Prostate gland (tissue), 2 donors: ENCODE measurements around the gene MMD2. TPM values are rescaled to one million over a fixed set of nuclear protein-coding genes. Genes with fewer than 3 reads are reported as not detected.
"Not testable (repeated sequence)": the region's sequence is repeated elsewhere in the genome, so short reads cannot be mapped to it uniquely, and the experiment has no call there.

Source experiments
- DNase-seq: peaks from one replicate; pipeline ENCODE4 v3.0.0-alpha.2; 2019; ENCODE audit warnings: low spot score
- H3K27ac ChIP-seq, 2 donors: fragments of 200-600 bp; sonication (generic); 2 replicates each; pipeline ENCODE4 v1.5.1; 2017 to 2019
- H3K27me3 ChIP-seq: fragments of 200-600 bp; sonication (generic); replicated peaks from 2 replicates; pipeline ENCODE4 v1.5.1; 2019; ENCODE audit not compliant: insufficient read depth
- H3K36me3 ChIP-seq, 2 donors: fragments of 200-600 bp; sonication (generic); 1 replicate in 1 of 2; 2 replicates in 1 of 2; pipeline versions ENCODE4 v1.5.1 to v1.8.1; 2017 to 2019
- H3K4me1 ChIP-seq: fragments of 200-600 bp; sonication (generic); replicated peaks from 2 replicates; pipeline ENCODE4 v1.5.1; 2019
- H3K4me3 ChIP-seq, 2 donors: fragments of 200-600 bp; sonication (generic); 2 replicates each; pipeline ENCODE4 v1.5.1; 2017 to 2019
- H3K9me3 ChIP-seq: fragments of 200-600 bp; sonication (generic); 2 replicates; pipeline ENCODE4 v1.5.1; 2017
- CTCF ChIP-seq, 4 experiments: fragments of 200-600 bp in 2 of 4; fragments of 450-650 bp in 2 of 4; sonication (generic) in 2 of 4; IDR thresholded peaks; 1 replicate in 3 of 4; 2 replicates in 1 of 4; pipeline ENCODE4 v1.5.1; 2016 to 2019; ENCODE audit warnings: antibody characterized with exemption in 4 of 4, mild to moderate bottlenecking in 2 of 4, moderate library complexity in 2 of 4
- POLR2A ChIP-seq: fragments of 450-650 bp; IDR thresholded peaks from one replicate; pipeline ENCODE4 v1.6.1; 2016; ENCODE audit warnings: antibody characterized with exemption, mild to moderate bottlenecking
- POLR2AphosphoS5 ChIP-seq: sonication (generic); formaldehyde crosslinking; IDR thresholded peaks from one replicate; pipeline ENCODE4 v1.6.1; 2017; ENCODE audit warnings: antibody characterized with exemption
- WGBS: methylation state at CpG from one replicate; pipeline ENCODE4 v1.1.5; 2018; 5-methylcytosine and 5-hydroxymethylcytosine counted together
- intact Hi-C: fragments of 100-400 bp; cut with DNase I; formaldehyde crosslinking; loops from one replicate; pipeline ENCODE4 v1.14.2; 2022
- total RNA-seq, 2 donors: library from RNA; depleted of rRNA; stranded (reverse); fragments of >200 nt; gene quantifications; one replicate each; pipeline ENCODE4 v1.1.0, GENCODE V29; 2016

The MMD2 gene
- total RNA-seq, 2 donors from 2014 or later, result 14.7 TPM; not detected in 1

DNA sequence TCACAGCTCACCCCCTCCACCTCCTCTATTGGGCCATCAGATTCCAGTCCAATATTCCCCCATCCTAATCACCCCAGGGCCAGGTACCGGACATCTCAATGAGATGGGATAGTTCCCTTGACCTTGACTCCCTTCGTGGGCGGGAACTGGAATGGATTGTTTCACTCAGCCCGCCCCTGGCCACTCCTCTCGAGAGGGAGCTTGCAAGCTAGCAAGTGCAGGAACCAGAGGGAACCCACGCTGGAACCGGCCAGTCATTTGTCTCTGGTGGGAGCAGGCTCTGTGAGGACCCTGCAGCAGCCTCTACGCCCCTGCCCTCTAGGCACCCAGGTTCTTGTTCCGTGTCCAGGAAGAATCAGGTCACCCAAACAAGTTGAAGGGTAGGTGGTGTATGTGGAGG lies 64.5 kb downstream of the MMD2 start:
- 94% methylated on average over 9 of the region's 9 CpGs for WGBS
- DNase-seq, result no peak

DNA sequence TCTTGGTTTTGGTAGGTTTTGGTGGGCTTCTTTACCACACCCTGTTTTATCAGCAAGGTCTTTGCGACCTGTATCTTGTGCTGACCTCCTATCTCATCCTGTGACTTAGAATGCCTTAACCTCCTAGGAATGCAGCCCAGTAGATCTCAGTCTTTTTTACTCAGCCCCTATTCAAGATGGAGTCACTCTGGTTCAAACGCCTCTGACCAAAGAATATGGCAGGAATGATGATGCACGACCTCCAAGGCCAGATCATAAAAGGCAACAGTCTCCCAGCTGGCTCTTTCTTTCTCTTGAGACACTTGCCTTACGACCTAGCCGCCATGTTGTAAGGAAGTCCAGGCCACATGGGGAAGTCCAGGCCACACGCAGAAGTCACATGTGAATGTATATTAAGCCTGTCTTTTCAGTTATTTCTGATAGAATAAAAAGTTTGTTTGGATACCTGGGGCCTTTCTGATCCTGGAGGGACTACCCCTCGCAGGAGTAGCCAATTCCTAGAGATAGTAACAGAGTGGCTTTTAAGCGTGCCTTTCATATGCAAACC lies 65.0 kb downstream of the MMD2 start:
- 84% methylated on average over 8 of the region's 8 CpGs for WGBS
- intact Hi-C loops, result no loop called here
- no peak for DNase-seq
- Histone ChIP-seq H3K27me3 (no peaks in the 10 kb centered on the region), H3K9me3 (no peaks in the 10 kb centered on the region), H3K27ac (no peak overlapping the region), H3K4me1 (no peaks in the 10 kb centered on the region), H3K4me3 (no peak overlapping the region), H3K36me3 (no peaks in the 10 kb centered on the region)
- TF ChIP-seq POLR2A, result no peak

More for the DNA sequence above, 64.5 kb downstream of the MMD2 start:
- Histone ChIP-seq H3K36me3 (no peaks in the 10 kb centered on the region), H3K4me3 (no peak overlapping the region), H3K27me3 (no peaks in the 10 kb centered on the region), H3K4me1 (no peaks in the 10 kb centered on the region), H3K9me3 (no peaks in the 10 kb centered on the region), H3K27ac (no peak overlapping the region)
- intact Hi-C loops, result no loop called here
- TF ChIP-seq POLR2A, result no peak
- no peak for TF ChIP-seq POLR2AphosphoS5
- TF ChIP-seq CTCF (IDR thresholded peaks at IDR 0.05), result no peak

DNA sequence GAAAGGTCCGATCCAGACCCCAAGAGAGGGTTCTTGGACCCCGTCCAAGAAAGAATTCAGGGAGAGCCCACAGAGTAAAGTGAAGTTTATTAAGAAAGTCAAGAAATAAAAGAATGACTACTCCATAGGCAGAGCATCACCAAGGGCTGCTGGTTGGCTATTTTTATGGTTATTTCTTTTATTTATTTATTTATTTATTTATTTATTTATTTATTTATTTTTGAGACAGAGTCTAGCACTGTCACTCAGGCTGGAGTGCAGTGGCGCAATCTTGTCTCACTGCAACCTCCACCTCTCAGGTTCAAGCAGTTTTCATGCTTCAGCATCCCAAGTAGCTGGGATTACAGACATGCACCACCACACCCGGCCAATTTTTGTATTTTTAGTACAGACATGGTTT lies 65.8 kb downstream of the MMD2 start:
- H3K27ac ChIP-seq, intact Hi-C loops, H3K9me3 ChIP-seq, H3K36me3 ChIP-seq, DNase-seq, H3K4me3 ChIP-seq, H3K27me3 ChIP-seq, H3K4me1 ChIP-seq: not testable (repeated sequence)
- 84% methylated on average over 4 of the region's 4 CpGs for WGBS

GRCh38 chr7:4891522-4891921 lies 67.5 kb downstream of the MMD2 start:
- not testable (repeated sequence) for H3K9me3 ChIP-seq

DNA sequence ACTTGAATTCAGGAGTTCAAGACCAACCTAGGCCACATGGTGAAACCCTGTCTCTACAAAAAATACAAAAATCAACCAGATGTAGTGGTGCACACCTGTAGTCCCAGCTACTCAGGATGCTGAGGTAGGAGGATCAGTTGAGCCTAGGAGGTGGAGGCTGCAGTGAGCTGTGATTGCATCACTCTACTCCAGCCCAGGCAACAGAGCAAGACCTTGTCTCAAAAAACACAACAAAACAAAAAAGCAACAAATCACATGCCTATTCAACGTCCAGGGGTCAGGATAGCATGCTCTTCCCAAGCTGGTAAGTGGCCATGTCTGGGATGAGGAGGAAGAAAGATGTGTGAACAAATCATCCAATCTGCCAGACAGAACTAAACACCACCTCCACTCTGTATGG lies 69.3 kb downstream of the MMD2 start:
- TF ChIP-seq POLR2A (no peak), POLR2AphosphoS5 (no peak), CTCF (IDR thresholded peaks at IDR 0.05) (no peak)
- no peak for DNase-seq
- intact Hi-C loops, result loop anchor here (10.0 kb wide), 1 partner anchor 55 kb away; no protein-coding TSS in a partner anchor
- no peak overlapping the region for H3K4me3 ChIP-seq
- H3K27ac ChIP-seq, result no peak overlapping the region
- H3K9me3 ChIP-seq, result no peaks in the 10 kb centered on the region
- H3K27me3 ChIP-seq, result no peaks in the 10 kb centered on the region
- WGBS, result 57% methylated on average over 1 of the region's 1 CpG
- H3K4me1 ChIP-seq, result no peaks in the 10 kb centered on the region
- no peaks in the 10 kb centered on the region for H3K36me3 ChIP-seq

More at GRCh38 chr7:4891522-4891921, 67.5 kb downstream of the MMD2 start:
- WGBS, result 90% methylated on average over 2 of the region's 2 CpGs
- H3K4me1 ChIP-seq, H3K27ac ChIP-seq, H3K27me3 ChIP-seq, DNase-seq, intact Hi-C loops, H3K4me3 ChIP-seq, H3K36me3 ChIP-seq: not testable (repeated sequence)

DNA sequence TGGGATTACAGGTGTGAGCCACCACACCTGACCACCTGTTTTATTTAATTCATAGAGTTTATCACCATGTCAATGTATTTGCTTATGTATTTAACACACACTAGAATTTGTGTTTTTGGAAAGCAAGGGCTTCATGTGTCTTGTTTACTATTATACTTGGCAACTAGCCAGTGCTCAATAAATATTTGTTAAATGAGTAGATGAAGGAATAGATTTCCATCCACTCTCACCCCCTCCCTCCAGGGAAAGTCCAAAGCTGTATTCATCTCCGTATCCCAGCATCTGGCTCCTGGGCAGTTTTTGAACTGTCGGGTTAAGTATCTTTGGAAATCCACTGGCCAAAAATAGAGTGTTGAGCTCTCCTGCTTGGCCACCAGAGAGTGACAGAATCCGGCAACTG lies 70.8 kb downstream of the MMD2 start:
- H3K36me3 ChIP-seq, result no peaks in the 10 kb centered on the region
- TF ChIP-seq POLR2AphosphoS5, result no peak
- TF ChIP-seq CTCF (IDR thresholded peaks at IDR 0.05), result no peak
- no peak for TF ChIP-seq POLR2A

More for the DNA sequence above, 70.8 kb downstream of the MMD2 start:
- intact Hi-C loops, result loop anchor here (10.0 kb wide), 1 partner anchor 53 kb away; no protein-coding TSS in a partner anchor
- Histone ChIP-seq H3K27ac (no peak overlapping the region), H3K4me3 (no peak overlapping the region), H3K27me3 (no peaks in the 10 kb centered on the region), H3K4me1 (no peaks in the 10 kb centered on the region), H3K9me3 (no peaks in the 10 kb centered on the region)
- WGBS, result 66% methylated on average over 3 of the region's 3 CpGs
- no peak for DNase-seq
